ENCODE measurements around the gene CASTOR2.

- TF ChIP-seq SNAI2 (CRISPR knock-in tag; IDR thresholded peaks at IDR 0.05), result no peak
- no peak for TF ChIP-seq ZNF565 (CRISPR knock-in tag; conservative IDR thresholded peaks at IDR 0.05; ENCODE audit: low read depth)
- no peak for TF ChIP-seq PPARA (CRISPR knock-in tag; IDR thresholded peaks at IDR 0.05; ENCODE audit: borderline replicate concordance)
- no peak for TF ChIP-seq ZNF70 (CRISPR knock-in tag; IDR thresholded peaks at IDR 0.05)
- no peak for TF ChIP-seq ZNF8 (CRISPR knock-in tag; IDR thresholded peaks at IDR 0.05)
- no peak for TF ChIP-seq PATZ1 (CRISPR knock-in tag; IDR thresholded peaks at IDR 0.05; ENCODE audit: borderline replicate concordance)
- no peak for TF ChIP-seq TCF4 (CRISPR knock-in tag; IDR thresholded peaks at IDR 0.05; ENCODE audit: borderline replicate concordance)
- TF ChIP-seq CREB5 (CRISPR knock-in tag; IDR thresholded peaks at IDR 0.05; ENCODE audit: low read depth), result no peak
- no peak for TF ChIP-seq ISL1 (CRISPR knock-in tag; IDR thresholded peaks at IDR 0.05)
- no peak for TF ChIP-seq RARB (CRISPR knock-in tag; IDR thresholded peaks at IDR 0.05)
Measured at GRCh38 chr7:75048435-75049379, 84.2 kb downstream of the CASTOR2 start.
